Measurements from ENCODE around the gene GFI1B.

DNA sequence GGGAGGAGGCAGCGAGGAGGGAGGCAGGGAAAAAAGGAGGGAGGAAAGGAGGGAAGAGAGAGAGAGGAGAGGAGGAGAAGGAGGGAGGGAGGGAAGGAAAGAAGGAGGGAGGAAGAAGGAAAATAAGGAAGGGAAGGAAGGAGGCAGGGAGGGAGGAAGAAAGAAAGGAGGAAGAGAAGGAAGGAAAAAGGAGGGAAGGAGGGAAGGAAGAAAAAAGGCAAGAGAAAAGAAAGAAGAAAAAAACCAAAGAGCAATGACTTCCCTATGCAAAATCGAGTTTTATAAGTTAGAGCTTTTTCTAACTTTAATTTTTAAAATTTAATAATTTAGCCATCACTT lies 413 bp upstream of the GFI1B start:
- no peak for TF ChIP-seq CTCF (IDR thresholded peaks at IDR 0.05)
- no peak for TF ChIP-seq POLR2A (IDR thresholded peaks at IDR 0.05)
